Neural cell (in vitro differentiated cells): ENCODE measurements around the gene GRAMD4. TPM values are rescaled to one million over a fixed set of nuclear protein-coding genes. Genes with fewer than 3 reads are reported as not detected.

Source experiments
- H2AFZ ChIP-seq: fragments of 200-600, 300-800 bp; sonication (generic), shearing (Covaris generic); 2 replicates; pipeline ENCODE4 v1.6.0; 2014; ENCODE audit warnings: low read depth, mild to moderate bottlenecking, antibody characterized with exemption, low read length, moderate library complexity
- H3F3A ChIP-seq: fragments of 200-600 bp; shearing (Covaris generic); 2 replicates; pipeline ENCODE4 v1.6.1; 2016; ENCODE audit warnings: mild to moderate bottlenecking, moderate library complexity, mixed read lengths, antibody characterized with exemption, low read length; ENCODE audit not compliant: insufficient read depth, poor library complexity, severe bottlenecking
- H3K27ac ChIP-seq: fragments of 200-600, 300-800 bp; sonication (generic), shearing (Covaris generic); 2 replicates; pipeline ENCODE4 v1.5.1; 2014; ENCODE audit warnings: mild to moderate bottlenecking, low read length, moderate library complexity
- H3K27me3 ChIP-seq: fragments of 300-800, 200-600 bp; sonication (generic), shearing (Covaris generic); 2 replicates; pipeline ENCODE4 v1.6.0; 2014; ENCODE audit warnings: mild to moderate bottlenecking, low read depth, low read length, moderate library complexity; ENCODE audit not compliant: insufficient read depth
- H3K36me3 ChIP-seq: fragments of 300-800, 200-600 bp; sonication (generic), shearing (Covaris generic); 2 replicates; pipeline ENCODE4 v1.5.1; 2014; ENCODE audit warnings: mild to moderate bottlenecking, antibody characterized with exemption, low read length, moderate library complexity; ENCODE audit not compliant: insufficient read depth
- H3K4me2 ChIP-seq: fragments of 300-800, 200-600 bp; sonication (generic), shearing (Covaris generic); 2 replicates; pipeline ENCODE4 v1.6.0; 2014; ENCODE audit warnings: mild to moderate bottlenecking, low read length
- H3K4me3 ChIP-seq: fragments of 300-800, 200-600 bp; sonication (generic), shearing (Covaris generic); 2 replicates; pipeline ENCODE4 v1.5.1; 2014; ENCODE audit warnings: mild to moderate bottlenecking, low read length, moderate library complexity
- H3K79me2 ChIP-seq: fragments of 200-600 bp; shearing (Covaris generic); replicated peaks from 2 replicates; pipeline ENCODE4 v1.6.0; 2014; ENCODE audit warnings: mild to moderate bottlenecking, low read length, moderate library complexity; ENCODE audit not compliant: insufficient read depth
- H3K9ac ChIP-seq: fragments of 300-800, 200-600 bp; sonication (generic), shearing (Covaris generic); 2 replicates; pipeline ENCODE4 v1.6.1; 2016; ENCODE audit warnings: mild to moderate bottlenecking, low read length, mixed read lengths
- H3K9me2 ChIP-seq: fragments of 200-600 bp; shearing (Covaris generic); 2 replicates; pipeline ENCODE4 v1.6.1; 2016; ENCODE audit warnings: mild to moderate bottlenecking, low read length, mixed read lengths; ENCODE audit not compliant: insufficient read depth
- H3K9me3 ChIP-seq: fragments of 200-600, 300-800 bp; sonication (generic), shearing (Covaris generic); 2 replicates; pipeline ENCODE4 v1.6.1; 2016; ENCODE audit warnings: mild to moderate bottlenecking, mixed run types, low read length, moderate library complexity, mixed read lengths
- H4K20me1 ChIP-seq: fragments of 200-600 bp; shearing (Covaris generic); 2 replicates; pipeline ENCODE4 v1.6.1; 2016; ENCODE audit warnings: mild to moderate bottlenecking, mixed run types; ENCODE audit not compliant: insufficient read depth
- CTCF ChIP-seq: fragments of 450-650 bp; IDR thresholded peaks from 2 replicates; pipeline ENCODE4 v1.5.1; 2014; ENCODE audit warnings: antibody characterized with exemption, mild to moderate bottlenecking, moderate library complexity; ENCODE audit not compliant: poor library complexity, severe bottlenecking
- EP300 ChIP-seq: fragments of 450-650 bp; conservative IDR thresholded peaks from 2 replicates; pipeline ENCODE4 v1.6.1; 2014; ENCODE audit warnings: antibody characterized with exemption, mild to moderate bottlenecking, moderate library complexity; ENCODE audit not compliant: poor library complexity, severe bottlenecking
- EZH2 ChIP-seq: fragments of 200-600, 300-800 bp; shearing (Covaris generic), sonication (generic); IDR thresholded peaks from 2 replicates; pipeline ENCODE4 v1.6.1; 2014; ENCODE audit warnings: antibody characterized with exemption, low read length, borderline replicate concordance, mild to moderate bottlenecking; ENCODE audit not compliant: insufficient read depth, poor library complexity, severe bottlenecking
- MXI1 ChIP-seq: fragments of 450-650 bp; conservative IDR thresholded peaks from 2 replicates; pipeline ENCODE4 v1.6.1; 2014; ENCODE audit warnings: antibody characterized with exemption, mild to moderate bottlenecking; ENCODE audit not compliant: poor library complexity, severe bottlenecking
- POLR2AphosphoS5 ChIP-seq: IDR thresholded peaks from 2 replicates; pipeline ENCODE4 v1.6.1; 2012
- RAD21 ChIP-seq: fragments of 450-650 bp; conservative IDR thresholded peaks from 2 replicates; pipeline ENCODE4 v1.6.1; 2014; ENCODE audit warnings: antibody characterized with exemption, mild to moderate bottlenecking, moderate library complexity
- REST ChIP-seq: IDR thresholded peaks from 2 replicates; pipeline ENCODE4 v1.6.1; 2012; ENCODE audit warnings: borderline replicate concordance
- SMC3 ChIP-seq: fragments of 450-650 bp; conservative IDR thresholded peaks from 2 replicates; pipeline ENCODE4 v1.6.1; 2014; ENCODE audit warnings: antibody characterized with exemption, mild to moderate bottlenecking, moderate library complexity; ENCODE audit not compliant: poor library complexity
- TAF1 ChIP-seq: IDR thresholded peaks from 2 replicates; pipeline ENCODE4 v1.6.1; 2012; ENCODE audit warnings: low read depth
- polyA plus RNA-seq: library from polyadenylated mRNA; depleted of rRNA; stranded (reverse); fragments of >200 nt; gene quantifications from 2 replicates; pipeline ENCODE4 v1.2.3, GENCODE V29; 2014

Gene GRAMD4
- polyA plus RNA-seq, 1 donor from 2014 or later = 35.6 TPM

GRCh38 chr22:46637711-46638600 lies 17.8 kb downstream of the GRAMD4 start:
- Histone ChIP-seq H3K27ac (no peak overlapping the region), H3K4me3 (no peak overlapping the region), H4K20me1 (no peaks in the 10 kb centered on the region), H3K36me3 (no peaks in the 10 kb centered on the region), H3K9me3 (no peaks in the 10 kb centered on the region), H3K4me2 (no peak overlapping the region), H2AFZ (no peak overlapping the region), H3F3A (no peaks in the 10 kb centered on the region), H3K79me2 (no peaks in the 10 kb centered on the region), H3K9me2 (no peaks in the 10 kb centered on the region), H3K27me3 (no peaks in the 10 kb centered on the region), H3K9ac (no peak overlapping the region)
- TF ChIP-seq RAD21 (no peak), MXI1 (no peak), REST (no peak), CTCF (no peak), EP300 (no peak), EZH2 (no peak), POLR2AphosphoS5 (no peak), SMC3 (no peak), TAF1 (no peak)

- Histone ChIP-seq H3K9me2 (no peaks in the 10 kb centered on the region), H3F3A (no peaks in the 10 kb centered on the region), H3K36me3 (no peaks in the 10 kb centered on the region), H3K27me3 (no peaks in the 10 kb centered on the region), H3K4me2 (no peak overlapping the region), H3K9me3 (no peaks in the 10 kb centered on the region), H3K4me3 (no peak overlapping the region), H3K79me2 (no peaks in the 10 kb centered on the region), H2AFZ (no peak overlapping the region), H3K27ac (no peak overlapping the region), H4K20me1 (no peaks in the 10 kb centered on the region), H3K9ac (no peak overlapping the region)
- TF ChIP-seq POLR2AphosphoS5 (no peak), EP300 (no peak), RAD21 (no peak), EZH2 (no peak), TAF1 (no peak), MXI1 (no peak), SMC3 (no peak), CTCF (no peak), REST (no peak)
Measured at GRCh38 chr22:46638601-46639431, 18.6 kb downstream of the GRAMD4 start.
